HEK293T (cell line): ENCODE results near the gene OSCP1.

ENCODE experiments used
- BHLHE40 ChIP-seq: fragments of 450-650 bp; IDR thresholded peaks from 2 replicates; pipeline ENCODE4 v1.6.1; 2016; ENCODE audit warnings: mild to moderate bottlenecking, moderate library complexity, borderline replicate concordance
- FOXA1 ChIP-seq: fragments of 450-650 bp; IDR thresholded peaks from 2 replicates; pipeline ENCODE4 v1.6.1; 2016; ENCODE audit warnings: mild to moderate bottlenecking
- FOXK2 ChIP-seq: fragments of 450-650 bp; IDR thresholded peaks from 2 replicates; pipeline ENCODE4 v1.6.1; 2016; ENCODE audit warnings: mild to moderate bottlenecking
- FOXM1 ChIP-seq: fragments of 450-650 bp; IDR thresholded peaks from 2 replicates; pipeline ENCODE4 v1.6.1; 2017; ENCODE audit warnings: mild to moderate bottlenecking, borderline replicate concordance
- HDGF ChIP-seq: fragments of 450-650 bp; IDR thresholded peaks from 2 replicates; pipeline ENCODE4 v1.6.1; 2017; ENCODE audit warnings: antibody characterized with exemption, borderline replicate concordance
- L3MBTL2 ChIP-seq: fragments of 450-650 bp; conservative IDR thresholded peaks from 2 replicates; pipeline ENCODE4 v1.6.1; 2016; ENCODE audit warnings: mild to moderate bottlenecking
- NFRKB ChIP-seq: fragments of 450-650 bp; IDR thresholded peaks from 2 replicates; pipeline ENCODE4 v1.6.1; 2016; ENCODE audit warnings: mild to moderate bottlenecking, moderate library complexity
- SP1 ChIP-seq: fragments of 450-650 bp; IDR thresholded peaks from 2 replicates; pipeline ENCODE4 v1.6.1; 2017
- SUZ12 ChIP-seq: fragments of 450-650 bp; IDR thresholded peaks from 2 replicates; pipeline ENCODE4 v1.6.1; 2016; ENCODE audit warnings: mild to moderate bottlenecking
- TF ChIP-seq, protein P1 (sequence below): fragments of 450-650 bp; IDR thresholded peaks from 2 replicates; pipeline ENCODE4 v1.6.1; 2016

DNA sequence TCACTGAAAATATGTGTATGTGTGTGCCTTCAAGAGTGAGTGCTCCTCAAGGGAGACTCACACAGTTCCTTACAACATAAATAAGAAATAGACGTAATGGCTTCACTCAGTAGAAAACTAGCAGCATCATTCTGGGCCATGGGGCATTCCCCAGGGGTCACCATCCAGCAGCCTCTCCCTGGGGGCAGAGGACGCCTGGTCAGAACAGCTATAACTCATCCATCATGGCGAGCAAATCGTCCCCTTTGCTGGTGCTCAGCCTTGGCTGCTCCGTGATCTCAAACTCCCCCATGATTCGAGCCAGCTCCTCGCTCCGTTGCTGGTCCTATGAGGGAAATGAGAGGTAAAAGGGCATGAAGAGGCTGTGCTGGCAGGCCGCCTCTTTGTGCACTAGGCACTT lies 32.3 kb downstream of the OSCP1 start:
- no peak for TF ChIP-seq FOXA1
- no peak for TF ChIP-seq NFRKB
- no peak for TF ChIP-seq FOXM1
- TF ChIP-seq, protein P1, sequence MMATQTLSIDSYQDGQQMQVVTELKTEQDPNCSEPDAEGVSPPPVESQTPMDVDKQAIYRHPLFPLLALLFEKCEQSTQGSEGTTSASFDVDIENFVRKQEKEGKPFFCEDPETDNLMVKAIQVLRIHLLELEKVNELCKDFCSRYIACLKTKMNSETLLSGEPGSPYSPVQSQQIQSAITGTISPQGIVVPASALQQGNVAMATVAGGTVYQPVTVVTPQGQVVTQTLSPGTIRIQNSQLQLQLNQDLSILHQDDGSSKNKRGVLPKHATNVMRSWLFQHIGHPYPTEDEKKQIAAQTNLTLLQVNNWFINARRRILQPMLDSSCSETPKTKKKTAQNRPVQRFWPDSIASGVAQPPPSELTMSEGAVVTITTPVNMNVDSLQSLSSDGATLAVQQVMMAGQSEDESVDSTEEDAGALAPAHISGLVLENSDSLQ = no peak
- no peak for TF ChIP-seq BHLHE40
- no peak for TF ChIP-seq SUZ12
- no peak for TF ChIP-seq SP1
- no peak for TF ChIP-seq L3MBTL2
- TF ChIP-seq FOXK2 = no peak
- TF ChIP-seq HDGF = no peak
